Colon (tissue), 2 donors: Measurements from ENCODE around the gene ATG2B.
A peak's percentile ranks its signal among the peaks of the same experiment; 100 is the strongest.
"Not testable (repeated sequence)": the region's sequence is repeated elsewhere in the genome, so short reads cannot be mapped to it uniquely, and the experiment has no call there.

Experiments
- FAIRE-seq: peaks from 2 replicates; lab custom pipeline; 2012; peaks lifted over from hg19 to GRCh38; lab: Jason Lieb, UNC
- donor health status: control.
- donor health status: control.

The ATG2B gene

GRCh38 chr14:96370528-96370927 lies 7.4 kb upstream of the ATG2B start:
- FAIRE-seq, result no peak

GRCh38 chr14:96368534-96368933 lies 5.4 kb upstream of the ATG2B start:
- FAIRE-seq, result no peak

DNA sequence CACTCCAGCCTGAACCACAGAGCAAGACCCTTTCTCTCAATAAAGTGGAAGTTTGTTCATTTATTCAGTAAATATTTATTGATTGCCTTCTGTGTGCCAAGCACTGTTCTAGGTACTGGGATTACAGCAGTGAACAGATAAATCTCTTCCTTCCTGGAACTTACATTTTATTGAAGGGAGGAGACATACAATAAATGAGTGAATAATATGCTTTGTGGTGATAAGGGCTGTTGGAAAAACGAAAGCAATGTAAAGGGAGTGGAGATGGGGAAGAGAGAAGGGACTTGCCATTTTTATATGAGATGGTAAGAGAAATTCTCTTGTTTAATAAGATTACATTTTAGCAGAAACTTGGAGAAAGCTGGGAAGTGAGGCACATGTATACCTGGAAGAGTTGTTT lies 1.8 kb upstream of the ATG2B start:
- FAIRE-seq, result peak; percentile 38

GRCh38 chr14:96363751-96364336 lies 703 bp upstream of the ATG2B start:
- FAIRE-seq, result no peak

- FAIRE-seq, result no peak
Observed at GRCh38 chr14:96362071-96362964, 823 bp downstream of the ATG2B start.

DNA sequence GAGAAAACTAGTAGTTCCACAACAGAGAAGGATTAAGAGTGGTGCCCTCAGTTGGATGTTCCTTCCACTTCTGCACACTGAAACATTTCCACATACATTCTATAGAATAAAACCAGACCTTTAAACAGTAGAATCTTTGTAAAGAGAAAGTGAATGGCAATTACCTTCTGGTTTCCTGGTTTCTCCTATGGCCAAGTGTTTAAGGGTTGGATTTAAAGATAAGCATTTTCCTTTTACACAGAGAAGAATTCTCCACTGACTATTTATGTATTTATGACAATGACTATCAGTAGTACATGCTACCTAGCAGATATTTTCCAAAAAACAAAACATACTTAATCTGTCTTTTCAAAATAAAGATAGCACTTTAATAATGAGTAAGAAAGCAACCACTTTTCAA lies 3.2 kb downstream of the ATG2B start:
- no peak for FAIRE-seq

- FAIRE-seq, result no peak
Observed at GRCh38 chr14:96357216-96357615, 5.9 kb downstream of the ATG2B start.

DNA sequence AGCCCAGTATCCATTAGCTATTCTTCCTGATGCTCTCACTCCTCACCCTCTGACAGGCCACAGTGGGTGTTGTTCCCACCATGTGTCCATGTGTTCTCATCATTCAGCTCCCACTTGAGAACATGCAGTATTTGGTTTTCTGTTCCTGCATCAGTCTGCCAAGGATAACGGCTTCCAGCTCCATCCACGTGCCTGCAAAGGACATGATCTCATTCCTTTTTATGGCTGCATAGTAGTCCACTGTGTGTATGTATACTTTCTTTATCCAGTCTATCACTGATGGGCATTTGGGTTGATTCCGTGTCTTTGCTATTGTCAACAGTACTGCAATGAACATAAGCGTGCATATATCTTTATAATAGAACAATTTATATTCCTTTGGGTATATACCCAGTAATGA lies 8.9 kb downstream of the ATG2B start:
- no peak for FAIRE-seq

DNA sequence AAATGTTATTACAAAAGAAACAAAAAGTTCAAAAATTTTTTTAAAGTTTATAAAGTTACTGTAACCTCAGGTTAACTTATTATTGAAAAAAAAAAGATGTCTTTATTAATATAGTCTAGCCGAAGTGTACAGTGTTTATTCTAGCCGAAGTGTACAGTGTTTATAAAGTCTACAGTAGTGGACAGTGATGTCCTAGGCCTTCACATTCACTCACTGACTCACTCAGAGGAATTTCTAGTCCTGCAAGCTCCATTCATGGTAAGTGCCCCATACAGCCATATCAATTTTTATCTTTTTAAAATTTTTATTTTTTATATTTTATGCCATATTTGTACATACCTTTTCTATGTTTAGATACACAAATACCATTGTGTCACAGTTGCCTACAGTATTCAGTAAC lies 10.4 kb downstream of the ATG2B start:
- FAIRE-seq, result no peak

- no peak for FAIRE-seq
Observed at GRCh38 chr14:96351986-96352385, 11.2 kb downstream of the ATG2B start.

GRCh38 chr14:96349286-96350075 lies 13.7 kb downstream of the ATG2B start:
- no peak for FAIRE-seq

GRCh38 chr14:96347957-96348356 lies 15.2 kb downstream of the ATG2B start:
- not testable (repeated sequence) for FAIRE-seq

DNA sequence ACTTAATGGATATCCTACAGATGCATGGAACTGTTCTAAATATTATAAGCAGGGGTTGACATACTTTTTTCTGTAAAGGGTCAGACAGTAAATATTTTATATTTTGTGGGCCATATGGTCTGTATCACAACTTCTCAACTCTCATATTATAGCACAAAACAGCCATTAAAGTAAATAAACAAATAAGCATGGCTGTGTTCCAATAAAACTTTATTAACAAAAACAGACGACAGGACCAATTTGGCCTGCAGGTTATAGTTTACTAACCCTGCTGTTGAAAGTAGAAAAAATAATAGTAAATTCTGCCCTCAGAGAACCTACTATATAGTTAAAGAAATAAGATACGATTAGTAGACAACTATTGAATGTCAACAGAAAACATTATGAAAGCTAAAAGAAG lies 17.5 kb downstream of the ATG2B start:
- no peak for FAIRE-seq

GRCh38 chr14:96341323-96341722 lies 21.8 kb downstream of the ATG2B start:
- no peak for FAIRE-seq

DNA sequence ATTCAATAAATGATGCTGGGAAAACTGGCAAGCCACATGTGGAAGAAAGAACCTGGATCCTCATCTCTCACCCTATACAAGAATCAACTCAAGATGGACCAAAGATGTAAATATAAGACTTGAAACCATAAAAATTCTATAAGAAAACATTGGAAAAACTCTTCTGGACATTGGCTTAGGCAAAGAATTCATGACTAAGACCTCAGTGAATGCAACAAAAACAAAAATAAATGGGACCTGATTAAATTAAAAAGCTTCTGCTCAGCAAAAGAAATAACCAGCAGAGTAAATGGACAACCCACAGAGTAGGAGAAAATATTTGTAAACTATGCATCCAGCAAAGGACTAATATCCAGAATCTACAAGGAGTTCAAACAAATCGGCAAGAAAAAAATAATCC lies 24.6 kb downstream of the ATG2B start:
- no peak for FAIRE-seq

DNA sequence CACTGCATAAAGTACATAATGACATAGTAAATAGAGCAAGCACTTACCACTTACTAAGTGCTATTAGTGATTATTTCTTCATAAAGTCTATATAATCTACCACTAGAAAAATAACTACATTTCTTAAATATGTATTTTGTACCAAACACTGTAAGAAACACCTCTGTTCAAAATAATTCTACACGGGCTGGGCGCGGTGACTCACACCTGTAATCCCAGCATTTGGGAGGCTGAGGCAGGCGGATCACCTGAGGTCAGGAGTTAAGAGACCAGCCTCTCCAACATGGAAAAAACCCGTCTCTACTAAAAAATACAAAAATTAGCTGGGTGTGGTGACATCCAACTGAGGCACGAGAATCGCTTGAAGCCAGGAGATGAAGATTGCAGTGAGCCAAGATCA lies 38.9 kb downstream of the ATG2B start:
- FAIRE-seq, result no peak

DNA sequence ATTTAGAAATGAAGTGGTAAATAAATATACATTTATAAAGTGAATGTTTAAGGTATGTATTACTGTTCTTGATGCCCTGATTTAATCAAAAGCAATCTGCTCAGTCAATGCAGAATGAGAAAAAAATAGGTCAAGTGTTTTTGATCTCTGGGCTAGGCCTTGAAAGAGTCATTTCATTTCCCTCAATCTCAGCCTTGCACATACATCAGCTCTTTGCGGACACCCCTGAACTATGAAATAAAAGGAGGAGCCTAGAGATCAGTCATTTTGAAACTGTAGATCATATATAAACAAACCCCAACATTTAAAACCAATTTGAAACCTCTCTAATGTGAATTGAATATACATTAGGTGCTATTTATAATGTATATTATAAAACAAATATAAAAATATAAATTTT lies 42.5 kb downstream of the ATG2B start:
- FAIRE-seq, result peak; percentile 71

DNA sequence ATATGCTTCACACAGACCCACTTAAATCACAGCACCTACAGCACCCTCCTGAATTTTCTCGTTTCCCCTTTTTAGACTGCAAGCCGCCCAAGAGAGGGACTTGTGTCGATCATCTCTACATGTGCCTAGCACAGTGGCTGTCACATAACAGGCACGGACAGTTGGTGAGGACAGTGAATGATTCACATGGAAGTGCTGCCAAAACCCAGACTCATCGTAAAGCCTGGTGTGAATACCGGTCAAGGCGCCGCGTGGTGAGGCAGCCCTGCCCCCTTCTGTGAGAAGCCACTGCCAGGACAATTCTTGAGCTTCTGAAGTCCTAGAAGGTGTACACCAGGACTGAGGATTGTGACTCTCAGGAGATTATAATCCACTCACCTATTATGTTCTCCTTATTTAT lies 44.3 kb downstream of the ATG2B start:
- FAIRE-seq, result no peak

DNA sequence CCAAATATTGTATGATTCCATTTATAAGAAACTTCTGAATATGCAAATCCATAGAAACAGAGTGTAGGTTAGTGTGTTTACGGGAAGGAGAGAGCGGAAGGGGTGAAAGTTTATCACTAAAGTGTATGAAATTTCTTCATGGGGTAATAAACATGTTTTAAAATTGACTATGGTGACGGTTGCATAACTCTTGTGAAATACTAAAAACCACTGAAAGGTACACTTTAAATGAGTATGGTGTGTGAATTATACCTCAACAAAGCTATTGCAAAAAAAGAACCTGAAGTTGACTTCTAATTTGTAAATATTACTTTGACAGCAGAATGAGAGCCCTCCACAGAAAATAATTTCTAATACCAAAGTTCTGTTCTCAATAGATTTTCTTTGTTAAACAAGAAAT lies 47.1 kb downstream of the ATG2B start:
- FAIRE-seq, result no peak

- no peak for FAIRE-seq
Observed at GRCh38 chr14:96310906-96311305, 52.2 kb downstream of the ATG2B start.

- FAIRE-seq, result no peak
Observed at GRCh38 chr14:96309896-96310330, 53.2 kb downstream of the ATG2B start.

DNA sequence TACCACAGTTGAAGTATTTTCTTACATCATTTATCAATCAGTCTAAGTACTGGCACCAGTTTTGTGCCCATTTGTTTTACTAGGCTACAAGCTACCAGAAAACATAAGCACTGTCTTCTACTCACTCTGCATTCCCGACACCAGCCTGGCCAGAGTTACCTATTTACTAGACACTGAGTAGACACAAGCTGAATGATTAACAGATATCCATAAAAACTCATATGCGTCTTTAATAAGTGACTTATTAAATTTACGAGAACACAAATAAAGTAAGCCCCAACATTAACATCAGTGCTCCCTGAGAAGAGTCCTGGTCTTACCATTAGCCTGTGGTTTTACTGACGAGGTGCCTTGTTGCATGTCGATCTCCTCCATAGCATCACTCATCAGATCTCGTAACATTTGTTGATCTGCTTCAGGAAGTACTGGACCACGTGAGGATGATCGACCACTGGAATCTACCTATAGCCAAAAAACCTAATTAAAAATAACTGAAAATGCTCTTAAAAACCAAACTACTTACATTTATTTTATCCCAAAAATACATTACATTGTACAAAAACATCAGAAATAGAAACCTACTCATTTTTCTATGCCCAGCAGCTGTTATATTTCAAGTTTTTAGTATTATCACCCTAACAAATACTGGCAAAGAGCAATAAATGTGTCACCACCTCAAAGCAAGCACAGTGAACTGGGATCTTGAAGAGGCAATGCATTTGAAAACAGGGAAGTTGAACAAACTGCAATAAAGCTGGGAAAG lies 53.8 kb downstream of the ATG2B start:
- FAIRE-seq, result no peak
